Epithelial cell of esophagus (primary cell): ENCODE data around the gene BAIAP3.

Experiments
- DNase-seq: peaks from one replicate; pipeline ENCODE4 v3.0.0; 2010; ENCODE audit warnings: low read depth
- H3K4me3 ChIP-seq: 2 replicates; pipeline ENCODE4 v1.5.1; 2011; ENCODE audit warnings: mild to moderate bottlenecking, low read length, control low read depth
- TF ChIP-seq, protein P1 (sequence below): IDR thresholded peaks from 2 replicates; pipeline ENCODE4 v1.5.1; 2011; ENCODE audit warnings: low read depth, mild to moderate bottlenecking, low read length, control low read depth, inconsistent platforms; ENCODE audit not compliant: insufficient read depth; ENCODE audit errors: missing control alignments

BAIAP3 gene

GRCh38 chr16:1351215-1351581 is 17.8 kb downstream of the BAIAP3 start:
- H3K4me3 ChIP-seq, result peak overlapping the region; percentile 68
- no peak for DNase-seq
- TF ChIP-seq, protein P1, sequence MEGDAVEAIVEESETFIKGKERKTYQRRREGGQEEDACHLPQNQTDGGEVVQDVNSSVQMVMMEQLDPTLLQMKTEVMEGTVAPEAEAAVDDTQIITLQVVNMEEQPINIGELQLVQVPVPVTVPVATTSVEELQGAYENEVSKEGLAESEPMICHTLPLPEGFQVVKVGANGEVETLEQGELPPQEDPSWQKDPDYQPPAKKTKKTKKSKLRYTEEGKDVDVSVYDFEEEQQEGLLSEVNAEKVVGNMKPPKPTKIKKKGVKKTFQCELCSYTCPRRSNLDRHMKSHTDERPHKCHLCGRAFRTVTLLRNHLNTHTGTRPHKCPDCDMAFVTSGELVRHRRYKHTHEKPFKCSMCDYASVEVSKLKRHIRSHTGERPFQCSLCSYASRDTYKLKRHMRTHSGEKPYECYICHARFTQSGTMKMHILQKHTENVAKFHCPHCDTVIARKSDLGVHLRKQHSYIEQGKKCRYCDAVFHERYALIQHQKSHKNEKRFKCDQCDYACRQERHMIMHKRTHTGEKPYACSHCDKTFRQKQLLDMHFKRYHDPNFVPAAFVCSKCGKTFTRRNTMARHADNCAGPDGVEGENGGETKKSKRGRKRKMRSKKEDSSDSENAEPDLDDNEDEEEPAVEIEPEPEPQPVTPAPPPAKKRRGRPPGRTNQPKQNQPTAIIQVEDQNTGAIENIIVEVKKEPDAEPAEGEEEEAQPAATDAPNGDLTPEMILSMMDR, result no peak

GRCh38 chr16:1351582-1352362 is 18.3 kb downstream of the BAIAP3 start, which contains the start of the genes GNPTG and TSR3:
Gene GNPTG (plus strand): TSS chr16:1351931. CDS start chr16:1351966, 35 bp downstream.
Gene TSR3 (minus strand): TSS chr16:1351878. CDS start chr16:1351804, 74 bp downstream.
- H3K4me3 ChIP-seq, result peak within 1 kb of the TSS; percentile 75
- peak; percentile 92 for DNase-seq
- TF ChIP-seq, protein P1, result no peak

DNA sequence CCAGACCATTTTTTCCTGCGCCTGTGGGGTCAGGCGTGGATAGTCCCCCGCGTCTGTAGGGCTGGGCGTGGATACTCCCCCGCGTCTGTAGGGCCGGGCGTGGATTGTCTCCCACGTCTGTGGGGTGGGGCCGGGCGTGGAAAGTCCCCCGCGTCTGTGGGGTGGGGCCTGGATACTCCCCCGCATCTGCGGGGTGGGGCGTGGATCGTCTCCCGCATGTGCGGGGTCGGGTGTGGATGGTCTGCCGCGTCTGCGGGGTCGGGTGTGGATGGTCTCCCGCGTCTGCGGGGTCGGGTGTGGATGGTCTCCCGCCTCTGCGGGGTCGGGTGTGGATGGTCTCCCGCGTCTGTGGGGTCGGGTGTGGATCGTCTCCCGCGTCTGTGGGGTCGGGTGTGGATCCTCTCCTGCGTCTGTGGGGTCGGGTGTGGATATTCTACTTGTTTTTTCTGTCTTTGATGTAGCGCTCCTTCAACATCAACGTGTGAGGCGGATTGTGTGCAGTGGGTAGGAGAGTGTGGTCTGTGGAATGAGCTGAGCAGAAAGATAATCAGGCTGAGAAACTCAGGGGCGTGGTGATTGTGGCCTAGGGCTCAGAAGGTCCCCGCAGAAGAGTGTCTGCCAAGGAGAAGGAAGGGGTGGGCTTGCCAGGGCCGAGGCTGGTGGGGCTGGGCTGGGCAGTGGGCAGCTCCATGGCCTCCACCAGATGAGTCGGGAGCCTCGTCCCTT is 21.5 kb downstream of the BAIAP3 start:
- DNase-seq, result no peak
- no peak overlapping the region for H3K4me3 ChIP-seq
- TF ChIP-seq, protein P1, result no peak

- no peak for DNase-seq
- no peak overlapping the region for H3K4me3 ChIP-seq
- TF ChIP-seq, protein P1, result no peak
Measured at GRCh38 chr16:1355591-1355990, 22.1 kb downstream of the BAIAP3 start.

GRCh38 chr16:1356061-1356900 is 22.8 kb downstream of the BAIAP3 start:
- no peak for DNase-seq
- H3K4me3 ChIP-seq, result no peak overlapping the region
- TF ChIP-seq, protein P1, result no peak

DNA sequence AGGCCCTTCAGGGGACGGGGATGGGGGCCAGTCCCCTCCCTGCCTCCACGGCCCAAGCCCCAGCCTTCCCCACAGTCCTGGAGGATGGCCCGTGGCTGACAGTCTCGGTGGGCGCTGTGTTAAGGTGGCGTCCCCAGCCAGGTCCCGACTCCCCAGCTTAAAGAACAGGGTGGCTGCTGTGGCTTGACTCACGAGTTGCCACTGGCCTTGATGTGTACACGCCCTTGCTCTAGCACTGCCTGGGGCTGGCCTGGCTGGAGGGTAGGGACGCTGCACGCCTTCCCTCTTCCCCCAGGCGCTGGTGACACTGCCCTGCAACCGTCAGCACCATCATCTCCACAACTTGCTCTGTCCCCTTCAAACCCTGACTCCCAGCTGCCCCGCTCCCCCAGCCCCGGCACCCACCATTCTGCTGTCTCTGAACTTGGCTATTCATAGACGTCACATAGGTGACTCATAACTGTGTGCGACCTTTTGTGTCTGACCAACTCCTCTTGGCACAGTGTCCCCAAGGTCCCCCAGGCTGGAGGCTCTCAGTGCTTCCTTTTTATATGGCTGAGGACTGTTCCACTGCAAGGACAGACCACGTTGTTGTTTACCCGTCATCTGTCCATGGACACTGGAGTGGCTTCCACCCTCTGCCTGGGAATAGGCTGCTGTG is 24.6 kb downstream of the BAIAP3 start:
- no peak overlapping the region for H3K4me3 ChIP-seq
- no peak for DNase-seq
- TF ChIP-seq, protein P1, result no peak
